Measurements from ENCODE around the gene ADAT2. TPM values are rescaled to one million over a fixed set of nuclear protein-coding genes. Genes with fewer than 3 reads are reported as not detected.
A peak's percentile ranks its signal among the peaks of the same experiment; 100 is the strongest.
"Not testable (repeated sequence)": the region's sequence is repeated elsewhere in the genome, so short reads cannot be mapped to it uniquely, and the experiment has no call there.

The ADAT2 gene
- total and polyA plus RNA-seq, 8 donors: 8.8 to 38.9 (median 32.2) TPM

GRCh38 chr6:143457563-143458359 lies 7.3 kb upstream of the ADAT2 start:
- TF ChIP-seq, protein P1, sequence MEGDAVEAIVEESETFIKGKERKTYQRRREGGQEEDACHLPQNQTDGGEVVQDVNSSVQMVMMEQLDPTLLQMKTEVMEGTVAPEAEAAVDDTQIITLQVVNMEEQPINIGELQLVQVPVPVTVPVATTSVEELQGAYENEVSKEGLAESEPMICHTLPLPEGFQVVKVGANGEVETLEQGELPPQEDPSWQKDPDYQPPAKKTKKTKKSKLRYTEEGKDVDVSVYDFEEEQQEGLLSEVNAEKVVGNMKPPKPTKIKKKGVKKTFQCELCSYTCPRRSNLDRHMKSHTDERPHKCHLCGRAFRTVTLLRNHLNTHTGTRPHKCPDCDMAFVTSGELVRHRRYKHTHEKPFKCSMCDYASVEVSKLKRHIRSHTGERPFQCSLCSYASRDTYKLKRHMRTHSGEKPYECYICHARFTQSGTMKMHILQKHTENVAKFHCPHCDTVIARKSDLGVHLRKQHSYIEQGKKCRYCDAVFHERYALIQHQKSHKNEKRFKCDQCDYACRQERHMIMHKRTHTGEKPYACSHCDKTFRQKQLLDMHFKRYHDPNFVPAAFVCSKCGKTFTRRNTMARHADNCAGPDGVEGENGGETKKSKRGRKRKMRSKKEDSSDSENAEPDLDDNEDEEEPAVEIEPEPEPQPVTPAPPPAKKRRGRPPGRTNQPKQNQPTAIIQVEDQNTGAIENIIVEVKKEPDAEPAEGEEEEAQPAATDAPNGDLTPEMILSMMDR (IDR thresholded peaks at IDR 0.05): no peak
- DNase-seq (peak in 2 of 4 donors; percentile 8 to 59), ATAC-seq (peak; percentile 91)
- no peak overlapping the region for H3K4me3 ChIP-seq
- no peaks in the 10 kb centered on the region for H3K9me3 ChIP-seq
- peak overlapping the region in 1 of 2 donors; percentile 58 for H3K27ac ChIP-seq
- peaks cover 0 to 4% of the 10 kb centered on the region in 2 donors for H3K4me1 ChIP-seq
- peaks cover 0 to 19% of the 10 kb centered on the region in 2 donors for H3K36me3 ChIP-seq
- intact Hi-C loops (cut with DNase I): no loop called here
- no peaks in the 10 kb centered on the region for H3K27me3 ChIP-seq

- H3K36me3 ChIP-seq: peaks cover 0 to 6% of the 10 kb centered on the region in 2 donors
- TF ChIP-seq, protein P1 (IDR thresholded peaks at IDR 0.05): no peak
- no peaks in the 10 kb centered on the region for H3K9me3 ChIP-seq
- peak overlapping the region in 1 of 2 donors; percentile 85 for H3K27ac ChIP-seq
- no peak for ATAC-seq
- no peak for DNase-seq
- no peaks in the 10 kb centered on the region for H3K27me3 ChIP-seq
- intact Hi-C loops (cut with DNase I): no loop called here
- peak overlapping the region; percentile 62 to 72 for H3K4me3 ChIP-seq
- peaks cover 12 to 19% of the 10 kb centered on the region in 2 donors for H3K4me1 ChIP-seq
Observed at GRCh38 chr6:143451531-143451930, 1.0 kb upstream of the ADAT2 start.

GRCh38 chr6:143449714-143450452 lies 612 bp downstream of the ADAT2 start:
- Histone ChIP-seq H3K27me3 (no peaks in the 10 kb centered on the region), H3K36me3 (peaks cover 0 to 6% of the 10 kb centered on the region in 2 donors), H3K9me3 (no peaks in the 10 kb centered on the region), H3K4me3 (peak overlapping the region; percentile 62 to 72), H3K4me1 (peaks cover 12 to 19% of the 10 kb centered on the region in 2 donors), H3K27ac (peak overlapping the region; percentile 64 to 85)
- DNase-seq: peak in 2 of 4 donors; percentile 34 to 48
- peak; percentile 32 for ATAC-seq
- intact Hi-C loops (cut with DNase I): no loop called here
- TF ChIP-seq, protein P1 (IDR thresholded peaks at IDR 0.05): no peak

DNA sequence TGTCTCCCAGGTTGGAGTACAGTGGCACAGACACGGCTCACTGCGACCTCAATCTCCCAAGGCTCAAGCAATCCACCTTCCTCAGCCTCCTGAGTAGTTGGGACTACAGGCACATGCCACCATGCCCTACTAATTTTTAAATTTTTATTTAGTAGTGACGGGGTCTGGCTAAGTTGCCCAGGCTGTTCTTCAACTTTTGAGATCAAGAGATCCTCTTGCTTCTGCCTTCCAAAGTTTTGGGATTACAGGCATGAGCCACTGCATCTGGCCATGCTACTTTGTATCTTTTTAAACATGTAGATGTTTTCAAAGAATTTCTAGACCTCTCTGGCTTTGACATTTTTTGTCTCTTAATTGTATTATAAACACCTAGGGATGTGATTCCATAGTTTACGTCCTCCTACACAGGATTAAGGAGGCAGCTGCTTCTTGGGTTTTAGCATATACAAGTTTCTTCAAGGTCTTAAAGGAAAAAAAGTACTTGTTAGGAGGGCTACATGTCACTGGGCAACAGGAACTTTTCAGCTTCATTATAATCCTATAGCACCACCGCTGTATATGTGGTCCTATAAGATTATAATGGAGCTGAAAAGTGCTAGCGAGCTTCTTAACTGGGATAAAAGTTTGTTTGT lies 1.3 kb downstream of the ADAT2 start:
- H3K27ac ChIP-seq: no peak overlapping the region
- H3K4me1 ChIP-seq: peaks cover 12 to 19% of the 10 kb centered on the region in 2 donors
- intact Hi-C loops (cut with DNase I): no loop called here
- peaks cover 0 to 6% of the 10 kb centered on the region in 2 donors for H3K36me3 ChIP-seq
- H3K9me3 ChIP-seq: no peaks in the 10 kb centered on the region
- TF ChIP-seq, protein P1 (IDR thresholded peaks at IDR 0.05): no peak
- no peak for DNase-seq
- ATAC-seq: no peak
- peak overlapping the region in 1 of 2 donors; percentile 62 for H3K4me3 ChIP-seq
- no peaks in the 10 kb centered on the region for H3K27me3 ChIP-seq

DNA sequence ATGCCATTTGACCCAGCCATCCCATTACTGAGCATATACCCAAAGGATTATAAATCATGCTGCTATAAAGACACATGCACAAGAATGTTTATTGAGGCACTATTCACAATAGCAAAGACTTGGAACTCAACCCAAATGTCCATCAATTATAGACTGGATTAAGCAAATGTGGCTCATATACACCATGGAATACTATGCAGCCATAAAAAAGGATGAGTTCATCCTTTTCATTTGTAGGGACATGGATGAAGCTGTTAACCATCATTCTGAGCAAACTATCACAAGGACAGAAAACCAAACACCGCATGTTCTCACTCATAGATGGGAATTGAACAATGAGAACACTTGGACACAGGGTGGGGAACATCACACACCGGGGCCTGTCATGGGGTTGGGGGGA lies 2.6 kb downstream of the ADAT2 start:
- H3K9me3 ChIP-seq; H3K4me3 ChIP-seq; intact Hi-C loops (cut with DNase I); DNase-seq; ATAC-seq; H3K27me3 ChIP-seq; H3K27ac ChIP-seq; H3K36me3 ChIP-seq: not testable (repeated sequence)
- H3K4me1 ChIP-seq: peaks cover 12 to 19% of the 10 kb centered on the region in 2 donors

All from left lung (tissue), 10 donors.